ENCODE data around the gene OTULINL.
A peak's percentile ranks its signal among the peaks of the same experiment; 100 is the strongest.

The OTULINL gene

DNA sequence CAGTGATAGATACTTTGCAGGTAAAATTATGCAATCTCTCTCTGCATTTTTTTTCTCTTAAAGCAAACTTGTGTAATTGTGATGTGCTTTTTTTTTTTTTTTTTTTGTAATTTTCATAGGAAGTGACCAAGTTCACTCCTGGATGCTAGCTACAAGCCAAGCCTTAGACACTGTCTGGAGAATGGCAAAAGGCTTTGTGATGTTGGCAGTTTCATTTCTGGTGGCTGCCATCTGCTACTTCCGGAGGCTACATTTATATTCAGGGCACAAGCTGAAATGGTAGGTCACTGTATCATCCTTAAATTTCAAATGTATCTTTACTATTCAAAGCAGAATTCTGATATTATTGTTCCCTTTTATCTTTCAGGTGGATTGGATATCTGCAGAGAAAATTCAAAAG is 19.3 kb downstream of the OTULINL start:
- DNase-seq (ENCODE audit: low read depth in 2 of 2): no peak

DNA sequence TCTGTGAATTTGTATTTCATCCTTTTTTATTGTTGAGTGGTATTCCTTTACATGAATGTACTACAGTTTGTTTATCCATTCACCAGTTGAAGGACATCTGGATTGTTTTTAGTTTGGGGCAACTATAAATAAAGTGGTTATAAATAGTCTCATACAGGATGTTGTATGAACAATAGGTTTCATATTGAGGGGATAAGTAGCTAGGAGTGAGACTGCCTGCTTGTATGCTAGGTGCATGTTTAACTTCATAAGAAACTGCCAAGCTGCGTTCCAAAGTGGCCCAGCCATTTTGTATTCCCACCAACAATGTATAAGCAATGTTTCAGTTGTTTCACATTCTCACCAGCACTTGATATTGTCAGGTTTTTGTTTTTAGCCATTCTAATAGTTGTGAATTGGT is 21.5 kb downstream of the OTULINL start:
- DNase-seq (ENCODE audit: low read depth in 2 of 2): no peak

DNA sequence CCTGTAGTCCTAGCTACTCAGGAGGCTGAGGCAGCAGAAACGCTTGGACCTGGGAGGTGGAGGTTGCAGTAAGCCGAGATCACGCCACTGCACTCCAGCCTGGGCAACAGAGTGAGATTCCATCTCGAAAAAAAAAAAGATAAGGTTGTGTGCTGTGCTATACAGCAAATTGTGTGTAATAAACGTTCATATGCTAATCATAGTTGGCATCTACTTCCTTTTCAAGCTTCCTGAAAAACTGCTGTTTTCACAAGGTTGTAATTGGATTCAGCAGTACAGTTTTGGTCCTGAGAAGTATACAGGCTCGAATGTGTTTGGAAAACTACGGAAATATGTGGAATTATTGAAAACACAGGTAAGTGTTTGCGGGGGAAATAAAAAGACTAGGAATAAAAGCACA is 25.5 kb downstream of the OTULINL start:
- DNase-seq (ENCODE audit: low read depth in 2 of 2): no peak

DNA sequence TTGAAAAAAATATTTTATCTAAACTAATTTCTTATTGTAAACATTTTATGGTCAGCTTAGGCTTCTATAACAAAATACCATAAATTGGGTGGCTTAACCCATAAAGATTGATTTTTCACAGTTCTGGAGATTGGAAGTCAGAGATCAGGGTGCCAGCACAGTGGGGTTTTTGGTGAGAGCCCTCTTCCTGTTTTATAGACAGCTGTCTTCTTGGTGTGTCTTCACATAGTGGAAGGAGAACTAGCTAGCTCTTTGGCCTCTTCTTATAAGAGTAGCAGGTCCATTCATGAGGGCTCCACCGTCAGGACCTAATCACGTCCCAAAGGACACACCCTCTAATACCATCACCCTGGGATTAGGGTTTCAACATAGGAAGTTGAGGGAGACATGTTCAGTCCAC is 26.6 kb downstream of the OTULINL start:
- no peak for DNase-seq (ENCODE audit: low read depth in 2 of 2)

DNA sequence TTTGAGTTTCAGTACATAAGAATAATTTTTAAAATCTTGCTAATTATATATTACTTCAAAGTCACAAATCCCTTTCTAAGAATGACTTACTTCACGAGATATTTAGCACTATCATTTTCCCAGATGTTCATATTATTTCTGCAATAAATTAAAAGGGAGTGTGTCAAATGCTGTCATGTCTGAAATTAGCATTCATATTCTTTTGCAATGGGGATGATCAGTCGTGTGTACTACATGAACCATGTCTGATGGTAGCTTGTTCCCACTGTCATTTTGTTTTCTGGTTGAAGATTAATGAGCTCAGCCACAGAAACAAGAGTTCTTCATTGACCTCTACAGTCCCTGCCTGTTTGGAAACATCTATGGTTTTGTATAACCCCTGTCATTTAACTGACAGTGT is 30.1 kb downstream of the OTULINL start:
- DNase-seq (ENCODE audit: low read depth in 2 of 2): no peak

DNA sequence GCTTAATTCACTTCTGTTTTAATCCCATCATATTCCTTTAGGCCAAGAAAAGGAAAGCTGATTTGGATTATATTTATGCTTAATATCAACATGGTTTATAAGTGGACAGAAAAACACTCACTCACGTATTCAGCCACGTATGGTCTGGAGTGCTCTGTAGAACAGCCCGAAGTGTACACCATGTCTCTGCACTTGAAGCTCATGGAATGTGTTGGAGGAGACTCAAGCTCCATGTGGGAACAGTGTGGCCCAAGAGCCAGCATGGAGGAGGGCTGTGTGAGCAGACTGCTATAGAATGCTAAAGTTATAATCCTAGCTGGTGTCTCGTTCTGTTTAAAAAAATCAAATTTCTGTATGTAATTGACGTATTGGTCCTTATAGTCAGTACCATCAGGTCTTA is 32.9 kb downstream of the OTULINL start:
- no peak for DNase-seq (ENCODE audit: low read depth in 2 of 2)

DNA sequence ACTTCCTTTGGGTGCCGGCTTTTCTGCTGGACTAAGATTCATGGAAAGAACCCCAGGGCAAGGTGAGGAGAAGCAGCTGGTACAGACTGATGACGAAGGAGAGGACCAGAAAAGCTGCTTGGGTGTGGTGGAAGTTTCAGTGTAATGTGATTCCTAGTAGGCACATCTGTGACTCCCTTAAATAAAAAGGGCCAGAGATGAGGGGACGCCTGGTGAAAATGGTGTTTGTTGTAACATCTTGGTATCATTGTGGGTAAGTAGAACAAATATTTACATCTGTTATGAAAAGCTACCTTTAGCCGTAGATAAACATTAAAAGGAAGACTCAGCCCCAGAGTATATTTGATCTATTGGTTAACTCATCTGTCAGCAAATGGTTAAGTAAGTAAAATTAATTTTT is 33.8 kb downstream of the OTULINL start:
- no peak for DNase-seq (ENCODE audit: low read depth in 2 of 2)

DNA sequence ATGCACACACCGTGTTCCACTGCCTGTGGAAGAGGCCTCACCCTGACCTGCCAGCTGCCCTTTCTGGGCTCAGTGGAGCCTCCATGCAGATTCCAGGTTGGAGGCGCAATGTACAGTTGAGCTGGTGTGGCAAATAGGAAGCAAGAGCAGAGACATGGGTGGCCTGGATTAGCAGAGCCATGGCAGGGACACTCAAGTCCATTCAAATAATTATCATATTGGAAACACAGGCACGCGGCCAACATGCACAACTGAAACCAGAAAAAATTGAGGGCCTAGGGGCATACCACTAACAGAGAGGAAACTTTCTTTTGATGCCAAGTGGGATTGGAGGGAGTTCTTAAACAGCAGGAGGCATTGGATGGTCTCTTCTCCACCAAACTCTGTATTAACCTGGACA is 35.8 kb downstream of the OTULINL start:
- DNase-seq (ENCODE audit: low read depth in 2 of 2): no peak

DNA sequence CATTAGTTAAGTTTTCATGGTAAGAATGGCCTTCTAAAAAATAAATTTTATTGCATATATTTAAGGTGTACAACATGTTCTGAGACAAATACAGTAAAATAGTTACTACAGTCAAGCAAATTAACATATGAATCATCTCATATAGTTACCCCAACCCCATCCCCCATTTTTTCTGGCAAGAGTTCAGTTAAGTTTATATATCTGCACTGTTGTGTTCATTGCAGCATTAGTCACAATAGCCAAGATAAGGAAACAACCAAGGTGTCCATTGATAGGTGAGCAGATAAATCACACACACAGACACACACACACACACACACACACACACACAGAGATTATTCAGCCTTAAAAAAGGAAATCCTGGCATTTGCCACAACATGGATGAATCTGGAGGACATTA is 45.7 kb downstream of the OTULINL start:
- no peak for DNase-seq (ENCODE audit: low read depth in 2 of 2)

DNA sequence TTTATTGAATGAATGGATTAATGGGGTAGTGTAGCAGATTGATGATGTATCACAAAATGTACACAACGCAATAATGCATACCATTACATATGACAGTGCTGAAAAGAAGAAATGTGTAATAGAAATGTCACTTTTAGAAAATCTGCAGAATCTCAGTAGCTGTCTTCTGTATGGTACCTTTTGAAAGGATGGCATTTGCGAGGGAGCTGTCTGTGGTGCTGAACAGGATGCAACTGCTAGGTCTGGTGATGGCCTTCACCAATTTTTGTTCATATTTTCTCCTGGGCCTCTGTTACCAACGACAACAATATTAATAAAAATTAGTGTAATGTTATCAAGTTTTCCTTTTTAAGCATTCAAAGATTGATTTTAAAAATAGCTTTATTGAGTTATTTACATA is 46.8 kb downstream of the OTULINL start:
- peak; percentile 25 to 34 for DNase-seq (ENCODE audit: low read depth in 2 of 2)

DNA sequence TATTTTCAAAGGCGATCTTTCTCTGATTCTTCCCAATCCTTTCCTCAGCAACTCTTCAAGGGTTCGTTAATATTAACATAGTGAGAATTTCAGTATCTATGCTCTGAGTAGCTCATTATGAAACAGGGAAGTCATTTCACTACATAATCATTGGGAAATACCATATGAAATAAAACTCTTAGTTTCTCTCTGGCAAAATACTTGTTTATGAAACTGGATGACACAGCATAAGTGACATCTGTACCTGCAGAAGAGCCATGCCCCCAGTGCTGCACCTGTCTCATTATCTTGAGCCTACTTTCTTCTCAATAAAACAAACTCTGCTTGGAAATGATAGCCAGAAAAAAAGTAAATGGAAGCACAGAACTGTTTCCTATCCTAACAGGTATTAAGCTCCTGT is 49.1 kb downstream of the OTULINL start:
- no peak for DNase-seq (ENCODE audit: low read depth in 2 of 2)

DNA sequence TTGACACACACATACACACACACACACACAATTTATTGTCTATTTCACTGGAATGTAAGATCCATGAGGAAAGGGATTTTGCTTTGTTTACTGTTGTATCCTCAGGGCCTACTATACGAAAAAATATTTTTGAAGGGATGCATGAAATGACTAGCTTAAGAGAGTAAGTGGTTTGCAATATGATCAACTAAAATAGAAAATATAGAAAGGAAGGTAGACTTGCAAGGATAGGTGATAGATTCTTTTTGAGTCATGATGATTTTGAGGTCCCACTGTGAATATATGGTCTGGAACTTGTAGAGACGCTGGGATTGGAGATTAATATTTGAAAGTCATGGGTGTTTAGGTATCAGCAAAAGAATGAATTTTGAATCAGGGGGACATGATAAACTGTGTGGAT is 54.1 kb downstream of the OTULINL start:
- DNase-seq (ENCODE audit: low read depth in 2 of 2): no peak

DNA sequence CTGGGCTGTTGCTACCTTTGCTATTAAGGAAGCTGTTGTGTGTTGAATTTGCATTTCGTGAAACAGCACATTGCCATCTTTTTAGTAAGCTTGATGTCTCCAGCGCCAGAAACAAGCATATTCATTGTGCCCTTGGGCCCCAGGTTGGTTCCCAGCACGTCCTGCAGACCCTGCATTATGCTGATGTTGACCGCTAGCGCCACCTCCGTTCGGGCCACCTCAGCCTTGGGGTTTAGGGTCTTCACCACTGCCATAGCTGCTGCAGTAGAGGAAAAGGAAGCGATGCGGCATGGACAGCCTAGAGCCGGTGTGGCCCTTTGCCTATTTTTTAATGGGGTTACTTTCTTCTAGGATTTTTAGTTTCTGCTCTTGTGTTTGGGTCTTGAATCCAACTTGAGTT is 59.2 kb downstream of the OTULINL start:
- no peak for DNase-seq (ENCODE audit: low read depth in 2 of 2)

DNA sequence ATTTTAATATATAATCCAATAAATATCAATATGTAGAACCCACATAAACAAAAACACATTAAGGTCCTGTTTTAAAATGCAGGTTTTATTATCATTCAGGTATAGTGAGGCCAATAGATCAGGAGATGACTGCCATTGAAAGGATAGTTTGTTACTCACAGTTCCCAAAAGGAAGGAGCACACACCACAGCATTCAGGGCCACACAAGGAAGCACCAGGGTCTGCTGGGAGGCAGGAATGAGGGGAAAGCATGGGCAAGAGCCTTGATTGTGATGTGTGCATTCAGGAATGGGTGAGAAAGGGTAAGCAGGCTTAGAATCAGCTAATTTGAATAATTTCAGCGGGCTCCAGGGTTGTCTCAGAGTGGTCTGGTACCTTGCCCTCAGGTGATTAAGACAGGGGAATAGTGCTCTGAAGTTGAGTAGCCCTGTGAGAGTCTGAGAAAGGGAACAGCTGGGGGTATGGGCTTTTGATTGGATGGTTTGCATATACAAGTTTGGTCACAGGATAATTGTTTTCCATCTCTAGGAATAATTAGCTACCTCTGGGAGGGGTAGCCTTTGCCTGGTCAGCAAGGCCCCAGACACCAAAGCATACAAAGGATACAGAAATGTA is 63.1 kb downstream of the OTULINL start:
- no peak for DNase-seq (ENCODE audit: low read depth in 2 of 2)

DNA sequence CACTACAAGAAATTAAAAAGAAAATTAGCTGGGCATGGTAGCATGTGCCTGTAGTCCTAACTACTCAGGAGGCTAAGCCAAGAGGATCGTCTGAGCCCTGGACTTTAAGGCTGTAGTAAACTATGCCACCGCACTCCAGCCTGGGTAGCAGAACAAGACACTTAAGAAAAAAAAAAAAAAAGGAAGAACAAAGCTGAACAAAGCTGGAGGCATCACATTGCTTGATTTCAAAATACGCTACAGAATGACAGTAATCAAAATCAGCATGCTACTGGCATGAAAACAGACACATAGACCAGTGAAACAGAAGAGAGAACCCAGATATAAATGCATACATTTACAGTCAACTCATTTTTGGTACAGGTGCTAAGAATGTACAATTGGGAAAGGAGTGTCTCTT is 68.5 kb downstream of the OTULINL start:
- no peak for DNase-seq (ENCODE audit: low read depth in 2 of 2)

DNA sequence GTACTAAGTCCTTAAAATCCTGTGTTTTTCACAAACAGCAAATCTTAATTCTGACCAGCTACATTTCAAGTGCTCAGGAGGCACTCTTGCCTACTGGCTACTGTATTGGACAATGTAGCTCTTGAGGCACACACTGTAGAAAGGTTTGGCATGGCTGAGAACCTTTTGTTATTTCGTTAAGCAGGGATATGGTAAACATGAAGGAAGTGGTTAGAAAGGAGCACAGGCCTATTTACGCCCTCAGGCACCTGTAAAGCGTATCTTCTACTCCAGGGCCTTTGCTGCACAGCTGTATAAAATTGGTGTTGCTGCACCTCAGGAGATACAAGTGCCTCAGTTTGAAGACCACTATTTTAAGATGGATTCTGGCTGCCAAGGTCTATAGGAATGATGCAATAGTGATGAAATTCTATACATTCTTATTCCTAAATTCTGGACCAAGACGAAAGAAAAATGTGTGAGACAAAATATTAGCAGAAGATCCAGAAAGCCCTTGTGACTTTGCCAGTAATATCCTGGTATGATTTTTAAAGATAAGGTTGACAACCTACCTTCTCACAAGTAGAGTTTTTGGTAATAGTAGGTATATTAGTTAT is 73.7 kb downstream of the OTULINL start:
- DNase-seq (ENCODE audit: low read depth in 2 of 2): no peak

DNA sequence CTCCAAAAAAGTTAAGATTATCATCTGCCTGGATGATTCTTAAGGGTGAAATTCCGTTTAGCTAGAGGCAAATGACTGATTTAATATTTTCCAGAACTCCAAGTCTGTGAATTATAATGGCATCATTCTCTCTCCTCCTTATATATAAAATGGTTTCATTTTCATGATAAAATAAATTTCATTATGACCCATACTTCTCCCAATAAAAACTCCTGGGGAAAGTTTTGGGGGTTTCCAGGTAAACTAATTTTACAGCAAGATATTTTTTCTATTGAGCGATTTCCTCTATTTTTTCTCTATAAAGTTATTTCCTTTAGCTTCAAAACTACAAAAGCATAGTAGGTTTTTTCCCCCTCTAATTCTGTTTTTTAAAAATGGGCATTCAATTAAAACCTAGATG is 75.3 kb downstream of the OTULINL start:
- no peak for DNase-seq (ENCODE audit: low read depth in 2 of 2)

DNA sequence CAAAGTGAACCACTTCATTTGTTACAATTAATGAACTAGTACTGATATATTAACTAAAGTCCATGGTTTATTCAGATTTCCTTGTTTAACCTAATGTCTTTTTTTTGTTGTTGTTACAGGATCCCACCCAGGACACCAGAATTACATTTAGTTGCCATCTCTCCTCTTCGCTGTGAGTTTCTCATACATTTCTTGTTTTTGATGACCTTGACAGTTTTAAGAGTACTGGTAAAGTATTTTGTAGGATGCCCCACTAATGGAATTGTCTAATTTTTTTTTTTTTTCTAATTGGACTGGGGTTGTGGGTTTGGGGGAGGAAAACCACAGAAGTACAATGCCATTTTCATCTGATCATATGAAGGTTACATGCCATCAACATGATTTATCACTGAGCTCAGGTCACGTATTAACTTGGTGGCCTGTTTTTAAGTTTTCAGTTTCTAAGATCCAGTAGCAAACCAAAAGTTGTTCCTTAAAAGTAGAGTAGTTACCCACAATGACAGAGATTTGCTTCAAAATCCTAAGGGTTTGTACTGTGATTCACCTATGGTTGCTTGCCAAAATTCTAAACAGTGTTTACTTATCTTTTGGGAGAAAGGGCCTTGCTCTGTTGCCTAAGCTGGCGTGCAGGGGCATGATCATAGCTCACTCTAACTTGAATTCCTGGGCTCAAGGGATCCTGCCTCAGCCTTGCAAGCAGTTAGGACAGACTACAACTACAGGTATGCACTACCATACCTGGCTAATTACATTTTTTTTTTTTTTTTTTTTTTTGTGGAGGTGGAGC is 78.4 kb downstream of the OTULINL start:
- DNase-seq (ENCODE audit: low read depth in 2 of 2): no peak

DNA sequence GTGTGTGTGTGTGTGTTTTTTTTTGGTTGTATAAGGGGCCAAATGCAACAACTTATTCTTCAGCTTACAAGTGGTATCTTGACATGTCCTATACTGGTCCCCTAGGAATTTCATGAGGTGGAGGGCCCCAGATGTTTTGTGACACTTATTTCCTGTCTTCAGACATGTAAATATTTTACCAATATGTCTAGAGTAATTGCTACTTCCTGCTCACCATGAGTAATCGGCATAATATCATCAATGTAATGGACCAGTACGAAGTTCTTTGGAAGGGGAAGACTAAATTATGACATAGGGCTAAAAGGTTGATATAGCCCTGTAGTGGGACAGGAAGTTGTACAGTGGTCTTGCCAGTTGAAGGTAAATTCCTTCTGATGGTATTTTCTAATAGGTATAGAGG is 79.2 kb downstream of the OTULINL start:
- DNase-seq (ENCODE audit: low read depth in 2 of 2): no peak
